Gastrocnemius medialis (tissue), 4 donors: ENCODE results near the gene ARHGEF19. TPM values are rescaled to one million over a fixed set of nuclear protein-coding genes. Genes with fewer than 3 reads are reported as not detected.

Source experiments
- ATAC-seq, 2 donors: fragments of 150-250 bp; one replicate each; pipeline ENCODE4 v1.9.1; 2016
- DNase-seq, 2 donors: peaks; one replicate each; pipeline ENCODE4 v3.0.0-alpha.2; 2019
- H3K27ac ChIP-seq, 4 donors: fragments of 200-600 bp; sonication (generic); 1 replicate in 1 of 4; 2 replicates in 3 of 4; pipeline ENCODE4 v1.5.1; 2016 to 2018; ENCODE audit warnings: mild to moderate bottlenecking in 2 of 4, moderate library complexity in 1 of 4
- H3K27me3 ChIP-seq, 3 donors: fragments of 200-600 bp; sonication (generic) in 2 of 3; 1 replicate in 1 of 3; 2 replicates in 2 of 3; pipeline versions ENCODE4 v1.5.1 to v1.6.0; 2016 to 2019; ENCODE audit warnings: mild to moderate bottlenecking in 1 of 3, moderate library complexity in 1 of 3
- H3K36me3 ChIP-seq, 2 donors: fragments of 200-600 bp; sonication (generic) in 1 of 2; one replicate each; pipeline ENCODE4 v1.5.1; 2017 to 2018
- H3K4me1 ChIP-seq, 2 donors: fragments of 200-600 bp; sonication (generic) in 1 of 2; one replicate each; pipeline ENCODE4 v1.5.1; 2016 to 2017; ENCODE audit warnings: mild to moderate bottlenecking in 2 of 2
- H3K4me3 ChIP-seq, 4 donors: fragments of 200-600 bp; sonication (generic) in 3 of 4; 1 replicate in 1 of 4; 2 replicates in 3 of 4; pipeline ENCODE4 v1.5.1; 2016 to 2019; ENCODE audit warnings: mild to moderate bottlenecking in 2 of 4
- H3K9me3 ChIP-seq, 3 donors: fragments of 200-600 bp; sonication (generic) in 2 of 3; 1 replicate in 1 of 3; 2 replicates in 2 of 3; pipeline ENCODE4 v1.5.1; 2016 to 2019
- POLR2A ChIP-seq, 2 donors: fragments of 450-650 bp; IDR thresholded peaks; one replicate each; pipeline ENCODE4 v1.6.1; 2017; ENCODE audit warnings: antibody characterized with exemption in 2 of 2, mild to moderate bottlenecking in 2 of 2, moderate library complexity in 2 of 2
- in situ Hi-C, 4 donors: fragments of 200-750 bp; cut with MboI; loops; one replicate each; pipeline versions ENCODE4 v1.15.0 to v1.8.0; 2017; ENCODE audit warnings: low sequenced_read_pairs in 4 of 4
- intact Hi-C: fragments of 100-400 bp; cut with DNase I; formaldehyde crosslinking; loops from one replicate; pipeline ENCODE4 v1.15.1; 2023; ENCODE audit warnings: low total_unique reads
- total RNA-seq, 4 donors: library from RNA; depleted of rRNA; stranded (reverse); fragments of >200 nt; gene quantifications; one replicate each; pipeline versions ENCODE4 v1.1.0 to v1.2.3, GENCODE V29; 2016
- TF ChIP-seq, protein P1 (sequence below), 5 experiments: fragments of 450-650 bp in 3 of 5; fragments of 200-600 bp in 2 of 5; sonication (generic) in 2 of 5; IDR thresholded peaks in 4 of 5; conservative IDR thresholded peaks in 1 of 5; 1 replicate in 4 of 5; 2 replicates in 1 of 5; pipeline ENCODE4 v1.5.1; 2016 to 2019; ENCODE audit warnings: antibody characterized with exemption in 5 of 5, mild to moderate bottlenecking in 3 of 5, moderate library complexity in 3 of 5

ARHGEF19 gene
- total RNA-seq, 4 donors from 2014 or later = 0.68 to 3.0 (median 2.3) TPM

DNA sequence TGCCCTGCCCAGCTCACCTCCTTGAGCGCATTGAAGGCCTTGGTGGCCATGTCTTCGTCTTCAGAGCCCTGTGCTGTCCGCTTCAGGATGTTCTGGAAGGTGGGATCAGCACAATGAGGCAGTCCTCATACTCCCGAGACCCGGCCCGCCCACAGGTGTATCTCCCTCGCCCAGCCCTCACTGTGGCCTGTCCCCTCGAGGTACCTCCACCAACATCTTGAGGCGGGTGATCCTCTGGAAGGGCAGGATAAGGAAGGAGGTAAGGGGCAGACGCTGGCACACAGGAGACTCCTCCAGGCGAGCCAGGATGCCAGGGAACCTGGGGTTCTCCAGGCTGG lies 7.1 kb downstream of the ARHGEF19 start:
- H3K36me3 ChIP-seq = no peaks in the 10 kb centered on the region
- peaks cover 4 to 6% of the 10 kb centered on the region in 2 donors for H3K4me1 ChIP-seq
- H3K27ac ChIP-seq = peak overlapping the region in 1 of 4 donors; percentile 76
- no peak overlapping the region for H3K4me3 ChIP-seq
- in situ Hi-C loops = no loop called here
- intact Hi-C loops = loop anchor here (5.0 kb wide), 1 partner anchor 157 kb away; no protein-coding TSS in a partner anchor
- H3K9me3 ChIP-seq = no peaks in the 10 kb centered on the region
- DNase-seq = no peak
- ATAC-seq = no peak
- H3K27me3 ChIP-seq = peaks cover 6 to 9% (median 6%) of the 10 kb centered on the region in 3 donors
- no peak for TF ChIP-seq POLR2A (IDR thresholded peaks at IDR 0.05)

DNA sequence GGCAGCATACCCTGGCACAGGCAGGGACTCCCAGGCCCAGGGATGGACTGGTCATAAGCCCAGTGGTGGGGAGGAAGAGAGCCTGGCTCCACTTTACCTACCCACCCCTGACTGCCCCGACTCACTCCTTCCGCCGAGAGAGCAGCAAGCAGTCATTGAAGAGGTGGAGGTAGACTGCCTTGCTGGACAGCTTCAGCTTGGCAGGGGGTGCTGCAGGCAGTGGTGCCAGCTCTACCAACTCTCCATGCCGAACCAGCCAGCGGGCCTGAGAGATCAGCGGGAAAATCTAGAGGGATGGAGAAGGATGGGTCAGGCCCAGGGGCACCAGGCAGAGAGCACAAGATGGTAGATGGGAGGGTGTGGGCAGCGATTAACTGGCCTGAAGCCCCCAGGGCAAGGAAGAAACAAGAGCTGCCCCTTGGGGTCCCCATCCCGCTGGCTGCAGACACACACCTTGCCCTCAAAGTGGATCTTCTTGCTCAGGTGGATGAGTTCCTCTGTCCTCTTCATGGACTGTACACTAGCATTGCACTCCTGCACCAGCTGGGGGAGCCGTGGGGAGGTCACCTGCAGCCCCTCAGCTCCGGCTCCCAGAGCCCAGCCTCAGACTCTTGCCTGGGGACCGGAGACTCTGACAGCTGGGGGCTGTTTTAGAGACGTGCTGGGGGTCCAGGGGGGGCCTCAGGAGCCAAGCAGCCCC lies 7.7 kb downstream of the ARHGEF19 start:
- H3K4me3 ChIP-seq = no peak overlapping the region
- H3K27me3 ChIP-seq = peaks cover 6 to 9% (median 6%) of the 10 kb centered on the region in 3 donors
- intact Hi-C loops = loop anchor here (5.0 kb wide), 1 partner anchor 158 kb away; no protein-coding TSS in a partner anchor
- no peak for DNase-seq
- no peaks in the 10 kb centered on the region for H3K9me3 ChIP-seq
- in situ Hi-C loops = no loop called here
- no peak for ATAC-seq
- no peaks in the 10 kb centered on the region for H3K36me3 ChIP-seq
- no peak for TF ChIP-seq POLR2A (IDR thresholded peaks at IDR 0.05)
- TF ChIP-seq, protein P1, sequence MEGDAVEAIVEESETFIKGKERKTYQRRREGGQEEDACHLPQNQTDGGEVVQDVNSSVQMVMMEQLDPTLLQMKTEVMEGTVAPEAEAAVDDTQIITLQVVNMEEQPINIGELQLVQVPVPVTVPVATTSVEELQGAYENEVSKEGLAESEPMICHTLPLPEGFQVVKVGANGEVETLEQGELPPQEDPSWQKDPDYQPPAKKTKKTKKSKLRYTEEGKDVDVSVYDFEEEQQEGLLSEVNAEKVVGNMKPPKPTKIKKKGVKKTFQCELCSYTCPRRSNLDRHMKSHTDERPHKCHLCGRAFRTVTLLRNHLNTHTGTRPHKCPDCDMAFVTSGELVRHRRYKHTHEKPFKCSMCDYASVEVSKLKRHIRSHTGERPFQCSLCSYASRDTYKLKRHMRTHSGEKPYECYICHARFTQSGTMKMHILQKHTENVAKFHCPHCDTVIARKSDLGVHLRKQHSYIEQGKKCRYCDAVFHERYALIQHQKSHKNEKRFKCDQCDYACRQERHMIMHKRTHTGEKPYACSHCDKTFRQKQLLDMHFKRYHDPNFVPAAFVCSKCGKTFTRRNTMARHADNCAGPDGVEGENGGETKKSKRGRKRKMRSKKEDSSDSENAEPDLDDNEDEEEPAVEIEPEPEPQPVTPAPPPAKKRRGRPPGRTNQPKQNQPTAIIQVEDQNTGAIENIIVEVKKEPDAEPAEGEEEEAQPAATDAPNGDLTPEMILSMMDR (IDR thresholded peaks at IDR 0.05 in 4 of 5, conservative IDR thresholded peaks at IDR 0.05 in 1 of 5) = peak in 1 of 5 experiments; percentile 12
- H3K27ac ChIP-seq = no peak overlapping the region
- peaks cover 4 to 6% of the 10 kb centered on the region in 2 donors for H3K4me1 ChIP-seq

DNA sequence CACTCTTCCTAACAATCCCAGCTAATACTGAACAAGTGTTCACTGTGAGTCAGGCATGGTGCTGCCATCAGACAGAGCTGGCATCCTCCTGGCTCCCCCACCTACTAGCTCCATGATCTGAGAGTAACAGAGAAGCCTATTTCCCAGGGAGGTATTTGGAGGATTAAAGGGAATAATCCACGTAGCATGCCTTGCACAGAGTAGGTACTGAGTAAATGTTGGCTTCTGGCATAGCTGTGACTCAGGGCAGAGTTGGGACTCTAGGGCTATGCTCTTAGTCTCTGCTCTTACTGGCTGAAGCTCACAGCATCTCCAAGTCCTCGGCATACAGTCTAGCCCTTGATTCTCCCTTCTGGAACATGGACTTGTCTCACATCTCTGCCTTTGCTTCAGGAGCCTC lies 8.2 kb downstream of the ARHGEF19 start:
- ATAC-seq (no peak), DNase-seq (no peak)
- in situ Hi-C loops = no loop called here
- TF ChIP-seq, protein P1 (IDR thresholded peaks at IDR 0.05 in 4 of 5, conservative IDR thresholded peaks at IDR 0.05 in 1 of 5) = no peak
- TF ChIP-seq POLR2A (IDR thresholded peaks at IDR 0.05) = no peak
- H3K4me1 ChIP-seq = peaks cover 4 to 6% of the 10 kb centered on the region in 2 donors
- intact Hi-C loops = no loop called here
- H3K27me3 ChIP-seq = peaks cover 6 to 9% (median 6%) of the 10 kb centered on the region in 3 donors
- no peak overlapping the region for H3K27ac ChIP-seq
- no peaks in the 10 kb centered on the region for H3K9me3 ChIP-seq
- H3K36me3 ChIP-seq = no peaks in the 10 kb centered on the region
- H3K4me3 ChIP-seq = no peak overlapping the region

DNA sequence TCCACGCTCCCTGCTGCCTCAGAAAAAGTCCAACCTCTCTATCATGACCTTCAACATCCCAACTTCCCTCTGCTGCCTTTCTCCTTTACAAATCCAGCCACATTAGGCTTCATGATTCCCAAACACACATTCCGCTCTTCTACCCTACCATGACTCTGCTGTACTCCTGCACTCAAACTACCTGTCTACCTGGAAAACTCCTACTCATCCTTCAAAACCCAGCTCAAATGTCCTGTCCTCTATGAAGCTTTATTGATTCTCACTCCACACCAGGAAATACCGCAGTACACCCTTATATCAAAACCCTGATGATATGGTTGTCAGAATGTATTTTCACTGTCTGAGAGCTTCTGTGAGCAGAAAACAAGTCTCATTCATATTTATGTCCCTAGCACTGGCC lies 8.9 kb downstream of the ARHGEF19 start:
- intact Hi-C loops (no loop called here), in situ Hi-C loops (no loop called here)
- DNase-seq = no peak
- H3K27me3 ChIP-seq = peaks cover 6 to 9% (median 6%) of the 10 kb centered on the region in 3 donors
- H3K27ac ChIP-seq = no peak overlapping the region
- H3K9me3 ChIP-seq = no peaks in the 10 kb centered on the region
- no peak overlapping the region for H3K4me3 ChIP-seq
- no peak for ATAC-seq
- H3K4me1 ChIP-seq = peaks cover 4 to 6% of the 10 kb centered on the region in 2 donors
- TF ChIP-seq, protein P1 (IDR thresholded peaks at IDR 0.05 in 4 of 5, conservative IDR thresholded peaks at IDR 0.05 in 1 of 5) = no peak
- no peaks in the 10 kb centered on the region for H3K36me3 ChIP-seq

DNA sequence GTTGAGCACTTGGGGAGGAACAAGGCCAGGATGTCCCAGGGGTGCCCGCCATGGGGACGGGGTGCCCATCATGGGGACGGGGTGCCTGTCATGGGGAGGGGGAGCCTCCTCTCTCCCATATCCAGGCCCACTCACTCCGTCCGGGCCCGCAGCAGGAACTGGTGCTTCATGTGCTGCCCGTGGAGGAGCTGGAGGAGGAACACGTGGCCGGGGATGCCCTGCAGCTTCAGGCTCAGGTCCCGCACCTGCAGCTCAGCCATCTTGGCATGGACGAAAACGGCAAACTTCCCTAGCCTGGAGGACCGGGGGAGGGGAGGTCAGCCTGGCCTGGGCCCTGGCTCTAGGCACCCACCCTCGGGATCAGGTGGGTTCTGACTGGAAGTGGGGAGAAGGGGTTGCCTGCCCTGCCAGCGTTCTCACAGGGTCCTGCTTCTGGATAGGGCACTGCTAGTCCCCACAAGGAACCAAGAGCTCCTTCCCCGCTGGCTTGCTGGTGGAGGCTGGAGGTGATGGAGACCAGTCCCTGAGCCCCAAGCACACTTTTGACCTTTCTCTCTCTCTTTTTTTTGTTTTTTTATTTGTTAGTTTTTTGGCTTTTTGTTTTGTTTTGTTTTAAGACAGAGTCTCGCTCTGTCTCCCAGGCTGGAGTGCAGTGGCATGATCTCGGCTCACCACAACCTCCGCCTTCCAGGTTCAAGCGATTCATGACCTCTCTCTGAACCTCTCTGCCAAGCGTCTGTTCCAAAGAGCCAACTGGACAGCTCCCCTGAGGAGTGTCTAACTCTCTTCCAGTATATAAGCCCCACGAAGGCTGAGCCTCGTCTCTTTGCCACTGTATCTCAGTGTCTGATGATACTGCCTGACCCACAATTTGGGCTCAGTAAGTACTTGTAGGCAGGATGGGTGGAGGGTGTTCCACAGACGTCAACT lies 9.9 kb downstream of the ARHGEF19 start:
- TF ChIP-seq, protein P1 (IDR thresholded peaks at IDR 0.05 in 4 of 5, conservative IDR thresholded peaks at IDR 0.05 in 1 of 5) = no peak
- TF ChIP-seq POLR2A (IDR thresholded peaks at IDR 0.05) = no peak
- no peak for ATAC-seq
- intact Hi-C loops = no loop called here
- in situ Hi-C loops = no loop called here
- no peak overlapping the region for H3K27ac ChIP-seq
- H3K4me3 ChIP-seq = no peak overlapping the region
- H3K27me3 ChIP-seq = peaks cover 3 to 8% (median 6%) of the 10 kb centered on the region in 3 donors
- DNase-seq = no peak
- H3K4me1 ChIP-seq = peaks cover 4 to 6% of the 10 kb centered on the region in 2 donors
- H3K9me3 ChIP-seq = no peaks in the 10 kb centered on the region
- H3K36me3 ChIP-seq = no peaks in the 10 kb centered on the region
